ENCODE results near the gene MRPL22.

DNA sequence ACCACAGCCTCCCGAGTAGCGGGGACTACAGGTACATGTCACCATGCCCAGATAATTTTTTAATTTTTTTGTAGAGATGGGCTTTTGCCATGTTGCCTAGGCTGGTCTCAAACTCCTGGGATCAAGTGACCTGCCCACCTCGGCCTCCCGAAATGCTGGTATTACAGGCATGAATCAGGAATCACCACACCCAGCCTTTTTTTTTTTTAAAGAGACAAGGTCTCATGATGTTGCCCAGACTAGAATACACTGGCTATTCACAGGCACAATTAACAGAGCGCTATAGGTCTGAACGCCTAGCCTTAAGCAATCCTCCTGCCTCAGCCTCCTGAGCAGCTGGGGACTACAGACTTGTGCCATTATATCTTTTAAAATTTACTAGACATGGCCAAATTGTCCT lies 39.0 kb upstream of the MRPL22 start:
- TF ChIP-seq ZFP30 (CRISPR knock-in tag; IDR thresholded peaks at IDR 0.05) (no peak), CSDC2 (CRISPR knock-in tag; IDR thresholded peaks at IDR 0.05) (no peak), OSR1 (CRISPR knock-in tag; IDR thresholded peaks at IDR 0.05) (no peak), TOX (CRISPR knock-in tag; IDR thresholded peaks at IDR 0.05; ENCODE audit: borderline replicate concordance) (no peak), ZNF565 (CRISPR knock-in tag; conservative IDR thresholded peaks at IDR 0.05; ENCODE audit: low read depth) (no peak), ZC3H10 (CRISPR knock-in tag; IDR thresholded peaks at IDR 0.05) (no peak)
- TF ChIP-seq, protein P1, sequence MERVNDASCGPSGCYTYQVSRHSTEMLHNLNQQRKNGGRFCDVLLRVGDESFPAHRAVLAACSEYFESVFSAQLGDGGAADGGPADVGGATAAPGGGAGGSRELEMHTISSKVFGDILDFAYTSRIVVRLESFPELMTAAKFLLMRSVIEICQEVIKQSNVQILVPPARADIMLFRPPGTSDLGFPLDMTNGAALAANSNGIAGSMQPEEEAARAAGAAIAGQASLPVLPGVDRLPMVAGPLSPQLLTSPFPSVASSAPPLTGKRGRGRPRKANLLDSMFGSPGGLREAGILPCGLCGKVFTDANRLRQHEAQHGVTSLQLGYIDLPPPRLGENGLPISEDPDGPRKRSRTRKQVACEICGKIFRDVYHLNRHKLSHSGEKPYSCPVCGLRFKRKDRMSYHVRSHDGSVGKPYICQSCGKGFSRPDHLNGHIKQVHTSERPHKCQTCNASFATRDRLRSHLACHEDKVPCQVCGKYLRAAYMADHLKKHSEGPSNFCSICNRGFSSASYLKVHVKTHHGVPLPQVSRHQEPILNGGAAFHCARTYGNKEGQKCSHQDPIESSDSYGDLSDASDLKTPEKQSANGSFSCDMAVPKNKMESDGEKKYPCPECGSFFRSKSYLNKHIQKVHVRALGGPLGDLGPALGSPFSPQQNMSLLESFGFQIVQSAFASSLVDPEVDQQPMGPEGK (CRISPR knock-in tag; IDR thresholded peaks at IDR 0.05; ENCODE audit: borderline replicate concordance), result no peak
- TF ChIP-seq, protein P2, sequence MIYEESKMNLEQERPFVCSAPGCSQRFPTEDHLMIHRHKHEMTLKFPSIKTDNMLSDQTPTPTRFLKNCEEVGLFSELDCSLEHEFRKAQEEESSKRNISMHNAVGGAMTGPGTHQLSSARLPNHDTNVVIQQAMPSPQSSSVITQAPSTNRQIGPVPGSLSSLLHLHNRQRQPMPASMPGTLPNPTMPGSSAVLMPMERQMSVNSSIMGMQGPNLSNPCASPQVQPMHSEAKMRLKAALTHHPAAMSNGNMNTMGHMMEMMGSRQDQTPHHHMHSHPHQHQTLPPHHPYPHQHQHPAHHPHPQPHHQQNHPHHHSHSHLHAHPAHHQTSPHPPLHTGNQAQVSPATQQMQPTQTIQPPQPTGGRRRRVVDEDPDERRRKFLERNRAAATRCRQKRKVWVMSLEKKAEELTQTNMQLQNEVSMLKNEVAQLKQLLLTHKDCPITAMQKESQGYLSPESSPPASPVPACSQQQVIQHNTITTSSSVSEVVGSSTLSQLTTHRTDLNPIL (CRISPR knock-in tag; IDR thresholded peaks at IDR 0.05; ENCODE audit: low read depth), result no peak
- TF ChIP-seq, protein P3, sequence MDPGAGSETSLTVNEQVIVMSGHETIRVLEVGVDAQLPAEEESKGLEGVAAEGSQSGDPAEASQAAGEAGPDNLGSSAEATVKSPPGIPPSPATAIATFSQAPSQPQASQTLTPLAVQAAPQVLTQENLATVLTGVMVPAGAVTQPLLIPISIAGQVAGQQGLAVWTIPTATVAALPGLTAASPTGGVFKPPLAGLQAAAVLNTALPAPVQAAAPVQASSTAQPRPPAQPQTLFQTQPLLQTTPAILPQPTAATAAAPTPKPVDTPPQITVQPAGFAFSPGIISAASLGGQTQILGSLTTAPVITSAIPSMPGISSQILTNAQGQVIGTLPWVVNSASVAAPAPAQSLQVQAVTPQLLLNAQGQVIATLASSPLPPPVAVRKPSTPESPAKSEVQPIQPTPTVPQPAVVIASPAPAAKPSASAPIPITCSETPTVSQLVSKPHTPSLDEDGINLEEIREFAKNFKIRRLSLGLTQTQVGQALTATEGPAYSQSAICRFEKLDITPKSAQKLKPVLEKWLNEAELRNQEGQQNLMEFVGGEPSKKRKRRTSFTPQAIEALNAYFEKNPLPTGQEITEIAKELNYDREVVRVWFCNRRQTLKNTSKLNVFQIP (CRISPR knock-in tag; IDR thresholded peaks at IDR 0.05; ENCODE audit: borderline replicate concordance, low read depth), result no peak
- TF ChIP-seq, protein P4, sequence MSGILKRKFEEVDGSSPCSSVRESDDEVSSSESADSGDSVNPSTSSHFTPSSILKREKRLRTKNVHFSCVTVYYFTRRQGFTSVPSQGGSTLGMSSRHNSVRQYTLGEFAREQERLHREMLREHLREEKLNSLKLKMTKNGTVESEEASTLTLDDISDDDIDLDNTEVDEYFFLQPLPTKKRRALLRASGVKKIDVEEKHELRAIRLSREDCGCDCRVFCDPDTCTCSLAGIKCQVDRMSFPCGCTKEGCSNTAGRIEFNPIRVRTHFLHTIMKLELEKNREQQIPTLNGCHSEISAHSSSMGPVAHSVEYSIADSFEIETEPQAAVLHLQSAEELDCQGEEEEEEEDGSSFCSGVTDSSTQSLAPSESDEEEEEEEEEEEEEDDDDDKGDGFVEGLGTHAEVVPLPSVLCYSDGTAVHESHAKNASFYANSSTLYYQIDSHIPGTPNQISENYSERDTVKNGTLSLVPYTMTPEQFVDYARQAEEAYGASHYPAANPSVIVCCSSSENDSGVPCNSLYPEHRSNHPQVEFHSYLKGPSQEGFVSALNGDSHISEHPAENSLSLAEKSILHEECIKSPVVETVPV (CRISPR knock-in tag; IDR thresholded peaks at IDR 0.05), result no peak

Data from SK-N-SH treated with all-trans-retinoic acid at 6 μM for 48 hours (cell line).